Panc1 (cell line): Measurements from ENCODE around the gene CSTB. TPM values are rescaled to one million over a fixed set of nuclear protein-coding genes. Genes with fewer than 3 reads are reported as not detected.

Experiments used
- ATAC-seq: fragments of 200-7000 bp; cut with Tn5 transposase; 2 replicates; pipeline ENCODE4 v1.9.1; 2020; ENCODE audit warnings: mild to moderate bottlenecking, moderate library complexity
- BruUV-seq: library from RNA; stranded (reverse); fragments of 400-500 nt; replicated peaks from 2 replicates; lab custom pipeline; 2021; lab: Mats Ljungman, UMichigan
- CTCF ChIA-PET: fragments of 300-600 bp; sonication (Branson Sonifier 250); formaldehyde crosslinking; loops from one replicate; lab custom pipeline; 2022; ENCODE audit warnings: antibody characterized with exemption; lab: Charles Lee
- POLR2A ChIA-PET: fragments of 300-600 bp; sonication (Branson Sonifier 250); formaldehyde crosslinking; loops from one replicate; lab custom pipeline; 2022; ENCODE audit warnings: antibody characterized with exemption; lab: Charles Lee
- DNase-seq: peaks from one replicate; pipeline ENCODE4 v3.0.0-alpha.2; 2010; ENCODE audit warnings: low read depth, low spot score
- H3K27ac ChIP-seq: 2 replicates; pipeline ENCODE4 v1.5.1; 2011; ENCODE audit warnings: mild to moderate bottlenecking, low read length, inconsistent platforms
- H3K27me3 ChIP-seq: fragments of 200-500 bp; sonication (Bioruptor generic); 2 replicates; pipeline ENCODE4 v1.6.0; 2014; ENCODE audit warnings: low read length, inconsistent platforms; ENCODE audit not compliant: control insufficient read depth, insufficient read depth
- H3K36me3 ChIP-seq: fragments of 200-500 bp; sonication (Bioruptor generic); 2 replicates; pipeline ENCODE4 v1.5.1; 2014; ENCODE audit warnings: inconsistent platforms, mild to moderate bottlenecking, low read length, moderate library complexity; ENCODE audit not compliant: control insufficient read depth, insufficient read depth
- H3K4me1 ChIP-seq: 2 replicates; pipeline ENCODE4 v1.5.1; 2011; ENCODE audit warnings: inconsistent platforms, mild to moderate bottlenecking, low read length, moderate library complexity; ENCODE audit not compliant: control insufficient read depth, insufficient read depth
- H3K4me3 ChIP-seq, 2 experiments: 2 replicates each; pipeline ENCODE4 v1.5.1; 2011 to 2012; ENCODE audit warnings: low read depth in 2 of 2, low read length in 2 of 2, mild to moderate bottlenecking in 2 of 2, inconsistent platforms in 1 of 2, moderate library complexity in 1 of 2
- H3K9me3 ChIP-seq: fragments of 200-500 bp; sonication (Bioruptor generic); 2 replicates; pipeline ENCODE4 v1.5.1; 2014; ENCODE audit warnings: low read depth, mild to moderate bottlenecking, inconsistent platforms, low read length, moderate library complexity; ENCODE audit not compliant: control insufficient read depth, insufficient read depth
- CTCF ChIP-seq: fragments of 450-650 bp; IDR thresholded peaks from 2 replicates; pipeline ENCODE4 v1.5.1; 2017; ENCODE audit warnings: mild to moderate bottlenecking
- POLR2AphosphoS5 ChIP-seq: IDR thresholded peaks from 2 replicates; pipeline ENCODE4 v1.6.1; 2012; ENCODE audit warnings: mild to moderate bottlenecking, low read depth, low read length, moderate library complexity
- REST ChIP-seq, 2 experiments: IDR thresholded peaks; 2 replicates each; pipeline ENCODE4 v1.6.1; 2011 to 2012; ENCODE audit warnings: low read depth in 2 of 2, control low read depth in 1 of 2, low read length in 1 of 2, mild to moderate bottlenecking in 1 of 2, moderate library complexity in 1 of 2; ENCODE audit not compliant: insufficient read depth in 1 of 2
- SIN3A ChIP-seq: IDR thresholded peaks from 2 replicates; pipeline ENCODE4 v1.6.1; 2012; ENCODE audit warnings: low read depth, mild to moderate bottlenecking, low read length, moderate library complexity, borderline replicate concordance; ENCODE audit not compliant: insufficient read depth
- TCF7L2 ChIP-seq: IDR thresholded peaks from 2 replicates; pipeline ENCODE4 v1.6.1; 2011; ENCODE audit warnings: mild to moderate bottlenecking, low read depth, low read length, inconsistent platforms
- in situ Hi-C: cut with HindIII; loops from 2 replicates; pipeline ENCODE4 v1.10.0; 2016; ENCODE audit warnings: low sequenced_read_pairs, low pct_unique_long_range_greater_than_20kb
- intact Hi-C: fragments of 100-400 bp; cut with micrococcal nuclease; formaldehyde crosslinking; loops from one replicate; pipeline ENCODE4 v1.10.0; 2022; ENCODE audit not compliant: unreplicated experiment
- total RNA-seq: library from RNA; stranded (reverse); gene quantifications from one replicate; pipeline ENCODE4 v1.2.1, GENCODE V29; 2021; ENCODE audit not compliant: unreplicated experiment

CSTB gene
- total RNA-seq, 1 experiment from 2014 or later = 72.5 TPM

- Histone ChIP-seq H3K36me3 (peaks cover 2% of the 10 kb centered on the region; the same call in 1 of the 2 replicates), H3K9me3 (no peaks in the 10 kb centered on the region), H3K27ac (no peak overlapping the region), H3K4me3 (no peak overlapping the region), H3K27me3 (no peaks in the 10 kb centered on the region), H3K4me1 (peaks cover 18% of the 10 kb centered on the region)
- ChIA-PET POLR2A (no interaction called here), CTCF (no interaction called here)
- DNase-seq (no peak), ATAC-seq (no peak)
- BruUV-seq = no TSS peak
- TF ChIP-seq CTCF (no peak), SIN3A (no peak)
- intact Hi-C loops = no loop called here
- in situ Hi-C loops = no loop called here
Measured at GRCh38 chr21:43779660-43780059, 3.6 kb upstream of the CSTB start.

- Histone ChIP-seq H3K27ac (peak overlapping the region; percentile 76), H3K4me1 (peaks cover 21% of the 10 kb centered on the region), H3K27me3 (no peaks in the 10 kb centered on the region), H3K9me3 (no peaks in the 10 kb centered on the region), H3K4me3 (peak overlapping the region in 1 of 2 experiments; percentile 24; a peak in 1 of 4 replicates), H3K36me3 (peaks cover 2% of the 10 kb centered on the region; the same call in 1 of the 2 replicates)
- intact Hi-C loops (no loop called here), in situ Hi-C loops (no loop called here)
- POLR2A ChIA-PET = no interaction called here
- peak; percentile 47 for DNase-seq
- CTCF ChIA-PET = no interaction called here
- peak; percentile 31 for ATAC-seq
- BruUV-seq = no TSS peak
- TF ChIP-seq SIN3A (no peak), REST (IDR thresholded peaks at IDR 0.05; ENCODE audit: insufficient read depth in 1 of 2, low read depth in 2 of 2, low read length in 1 of 2) (no peak), POLR2AphosphoS5 (no peak), TCF7L2 (no peak), CTCF (no peak)
Measured at GRCh38 chr21:43778469-43779335, 2.6 kb upstream of the CSTB start.
